Gastrocnemius medialis (tissue), 4 donors: ENCODE data around the gene CASP9.

Source experiments
- CTCF ChIP-seq, 5 experiments: fragments of 450-650 bp in 3 of 5; fragments of 200-600 bp in 2 of 5; sonication (generic) in 2 of 5; IDR thresholded peaks in 4 of 5; conservative IDR thresholded peaks in 1 of 5; 1 replicate in 4 of 5; 2 replicates in 1 of 5; pipeline ENCODE4 v1.5.1; 2016 to 2019; ENCODE audit warnings: antibody characterized with exemption in 5 of 5, mild to moderate bottlenecking in 3 of 5, moderate library complexity in 3 of 5
- POLR2A ChIP-seq, 2 donors: fragments of 450-650 bp; IDR thresholded peaks; one replicate each; pipeline ENCODE4 v1.6.1; 2017; ENCODE audit warnings: antibody characterized with exemption in 2 of 2, mild to moderate bottlenecking in 2 of 2, moderate library complexity in 2 of 2

- TF ChIP-seq POLR2A (IDR thresholded peaks at IDR 0.05) (no peak), CTCF (IDR thresholded peaks at IDR 0.05 in 4 of 5, conservative IDR thresholded peaks at IDR 0.05 in 1 of 5) (no peak)
These were observed 75.0 kb downstream of the CASP9 start for GRCh38 chr1:15448877-15449462.
